GM21528 (cell line): Measurements from ENCODE around the gene GRB10.

Experiments used
- ATAC-seq: cut with Tn5 transposase; IDR thresholded peaks from one replicate; pipeline ENCODE4 v1.9.1; 2021; ENCODE audit warnings: mild to moderate bottlenecking, moderate library complexity; ENCODE audit not compliant: unreplicated experiment, low FRiP score

The GRB10 gene

DNA sequence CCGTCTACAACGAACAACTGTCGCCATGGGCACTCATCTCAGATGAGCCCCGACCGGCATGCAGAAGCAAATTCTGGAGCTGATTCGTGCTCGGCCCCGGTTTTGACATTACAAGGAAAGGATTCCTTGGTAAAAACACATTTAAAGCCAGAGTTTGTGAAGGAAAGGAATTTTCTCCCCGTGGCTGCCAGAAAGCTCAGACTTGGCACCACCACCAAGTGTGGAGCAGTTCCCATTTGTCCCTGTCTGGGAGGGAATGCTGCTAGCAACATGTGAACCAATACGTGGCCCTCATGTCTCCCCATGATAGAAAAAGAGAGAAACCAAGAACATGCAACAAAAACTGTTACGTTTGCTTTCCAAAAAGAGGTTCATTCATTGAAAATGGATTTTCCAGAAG is 162.3 kb downstream of the GRB10 start:
- no peak for ATAC-seq

DNA sequence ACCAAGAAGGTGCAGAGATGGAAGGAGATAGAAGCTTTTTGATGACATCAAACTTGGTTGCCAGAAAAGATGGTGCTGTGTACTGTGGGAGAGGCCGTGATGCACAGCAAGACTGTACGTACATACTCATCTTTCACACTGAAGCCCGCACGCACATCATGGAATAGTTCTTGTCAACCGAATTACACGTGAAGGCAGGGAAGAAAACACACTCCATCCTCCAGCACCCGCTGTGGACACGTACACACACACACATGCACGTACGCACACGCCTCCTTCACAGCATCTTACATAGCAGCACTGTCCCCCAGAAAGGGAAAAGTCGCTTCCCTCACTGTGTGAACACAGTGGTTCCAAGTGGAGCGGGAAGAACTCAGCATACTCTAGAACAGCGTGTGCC is 163.0 kb downstream of the GRB10 start:
- no peak for ATAC-seq

DNA sequence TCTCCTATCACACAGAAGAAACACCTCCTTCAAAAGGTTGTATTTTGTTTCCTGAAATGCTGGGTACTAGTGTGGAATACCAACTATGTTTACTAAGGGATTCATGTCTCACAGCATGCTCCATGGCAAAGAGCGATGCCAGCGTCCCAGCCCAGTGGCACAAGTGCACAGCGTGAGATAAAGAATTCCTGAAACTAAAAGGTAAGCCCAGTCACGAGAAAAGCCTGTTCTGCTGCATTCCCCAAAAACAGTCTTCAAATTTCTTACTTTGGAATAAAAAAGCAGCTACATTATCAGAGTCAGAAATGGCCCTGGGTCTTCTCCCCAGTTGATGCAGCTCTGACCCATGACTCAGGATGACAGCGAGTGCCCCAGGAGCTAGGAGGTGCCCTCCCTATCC is 164.4 kb downstream of the GRB10 start:
- ATAC-seq, result no peak

GRCh38 chr7:50615519-50616080 is 167.1 kb downstream of the GRB10 start:
- ATAC-seq, result no peak

DNA sequence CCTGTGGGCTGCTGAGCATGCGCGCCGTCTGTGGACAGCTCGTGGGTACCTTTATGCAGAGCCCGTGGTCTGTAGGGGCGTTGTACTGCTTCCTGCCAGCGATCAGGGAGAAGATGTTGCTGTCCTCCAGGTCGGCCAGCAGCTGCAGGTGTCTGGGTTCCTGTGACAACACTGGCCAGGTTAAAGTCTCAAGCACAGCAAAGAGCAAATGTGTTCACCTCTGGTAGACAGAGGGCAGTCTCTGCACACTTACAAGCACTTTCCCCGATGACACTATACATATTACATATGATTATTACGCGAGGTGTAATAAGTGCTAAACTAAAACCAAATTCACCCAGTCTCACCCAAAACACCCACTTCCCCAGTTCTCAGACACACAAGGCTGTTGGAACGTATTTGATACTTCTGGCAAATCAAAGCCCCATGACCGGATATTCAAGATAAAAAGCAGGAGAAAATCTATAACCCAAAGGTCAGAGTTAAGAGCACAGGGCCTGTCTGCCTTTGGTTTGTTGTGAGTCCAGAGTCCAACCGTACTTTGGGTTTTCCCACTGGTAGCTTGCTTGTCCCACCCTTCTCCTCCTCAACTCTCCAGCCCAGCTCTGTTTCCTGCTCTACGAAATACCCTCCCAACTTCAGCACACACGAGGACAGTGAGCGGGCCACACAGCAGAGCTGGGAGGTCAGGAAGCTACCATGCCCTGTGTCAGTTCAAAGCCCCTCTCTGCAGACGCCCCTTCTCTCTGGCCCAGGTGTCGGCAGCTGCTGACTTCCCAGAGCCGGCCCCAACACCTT is 167.8 kb downstream of the GRB10 start:
- ATAC-seq, result no peak

- no peak for ATAC-seq
These were observed 169.2 kb downstream of the GRB10 start for GRCh38 chr7:50613473-50613872.

GRCh38 chr7:50612704-50613103 is 170.0 kb downstream of the GRB10 start:
- ATAC-seq, result no peak

GRCh38 chr7:50610521-50611277 is 172.0 kb downstream of the GRB10 start:
- ATAC-seq, result peak; percentile 61

DNA sequence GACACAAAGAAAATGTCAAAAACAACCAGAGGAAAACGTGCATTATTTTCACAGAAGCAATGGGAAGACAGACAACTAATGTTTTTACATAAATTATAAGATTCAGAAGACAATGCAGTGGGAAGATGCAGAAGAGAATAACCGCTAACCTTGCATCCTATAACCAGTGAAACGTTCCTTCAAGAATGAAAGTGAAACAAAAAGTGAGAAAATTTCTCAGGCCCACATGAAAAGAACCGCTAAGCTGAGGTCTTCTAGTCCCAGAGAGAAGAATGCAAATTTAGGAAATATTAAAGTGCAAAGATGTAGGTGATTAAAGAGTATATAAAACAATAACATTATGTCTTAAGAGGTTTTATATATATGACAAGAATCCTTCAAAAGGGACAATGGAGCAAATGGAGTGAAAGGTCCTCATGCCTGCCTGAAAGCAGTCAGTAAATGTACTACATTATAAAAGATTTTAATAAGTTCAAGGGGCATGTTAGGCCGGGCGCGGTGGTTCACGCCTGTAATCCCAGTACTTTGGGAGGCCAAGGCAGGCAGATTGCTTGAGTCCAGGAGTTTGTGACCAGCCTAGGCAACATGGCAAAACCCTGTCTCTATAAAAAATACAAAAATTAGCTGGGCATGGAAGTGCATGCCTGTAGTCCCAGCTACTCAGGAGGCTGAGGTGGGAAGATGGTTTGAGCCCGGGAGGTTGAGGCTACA is 174.3 kb downstream of the GRB10 start:
- ATAC-seq, result no peak

GRCh38 chr7:50607524-50608125 is 175.1 kb downstream of the GRB10 start:
- no peak for ATAC-seq

GRCh38 chr7:50605059-50605458 is 177.6 kb downstream of the GRB10 start:
- ATAC-seq, result no peak

DNA sequence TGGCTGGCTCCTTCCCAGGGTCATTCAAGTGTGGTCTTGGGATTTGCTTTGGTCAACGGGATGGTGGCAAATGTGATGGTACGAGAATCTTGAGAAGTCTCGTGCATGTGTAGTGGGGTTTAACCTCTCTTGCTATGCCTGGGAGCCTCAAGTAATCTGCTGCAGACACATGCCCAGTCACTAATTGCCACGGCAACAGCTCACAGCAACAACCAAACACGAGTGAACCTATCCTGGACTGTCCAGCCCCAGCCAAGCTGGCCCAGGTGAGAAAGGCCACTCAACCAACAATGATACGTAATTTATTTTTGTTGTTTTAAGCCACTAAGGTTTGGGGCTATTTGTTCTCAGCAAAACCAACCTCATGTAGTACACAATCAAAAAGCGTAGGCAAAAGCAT is 179.4 kb downstream of the GRB10 start:
- ATAC-seq, result no peak

GRCh38 chr7:50599385-50599784 is 183.3 kb downstream of the GRB10 start:
- ATAC-seq, result no peak

DNA sequence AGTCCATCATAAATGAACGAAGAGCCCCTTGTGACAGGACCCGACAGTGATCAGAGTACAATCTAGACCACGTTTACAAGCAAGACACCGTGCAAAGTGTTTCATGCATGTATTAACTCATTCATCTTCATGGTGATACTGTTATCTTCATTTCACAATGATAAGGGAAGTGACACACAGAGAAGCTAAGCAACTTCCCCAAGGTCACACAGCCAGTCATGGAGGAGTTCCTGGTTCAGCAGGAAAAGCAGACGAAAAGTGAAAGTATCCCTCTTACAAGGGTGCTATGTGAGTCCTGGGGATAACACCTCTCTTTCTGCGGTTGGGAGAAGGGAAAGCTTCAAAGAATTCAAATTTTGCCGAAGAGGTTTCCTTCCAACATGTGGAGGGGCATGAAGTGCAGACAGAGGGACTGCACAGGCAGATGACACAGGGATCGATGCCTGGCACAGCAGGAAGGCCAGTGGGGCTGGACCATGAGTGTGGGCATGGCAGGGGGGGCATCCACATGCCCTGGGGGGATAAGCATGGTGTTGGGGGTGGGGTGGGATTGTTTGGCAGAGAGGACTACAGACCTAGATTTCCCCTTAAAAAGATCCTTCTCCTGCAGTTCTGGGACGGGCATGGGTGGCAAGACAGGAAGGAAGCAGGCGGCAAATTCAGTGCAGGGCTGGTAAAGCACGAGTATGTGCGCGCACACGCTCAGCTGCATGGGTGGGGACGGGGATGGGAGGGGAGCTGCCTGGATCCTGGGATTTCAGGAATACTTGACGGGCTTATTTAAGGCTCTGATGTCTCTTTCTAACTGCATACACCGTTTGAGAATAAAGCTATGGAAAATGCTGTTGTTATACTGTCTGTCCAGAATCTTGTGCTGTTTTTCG is 184.0 kb downstream of the GRB10 start:
- no peak for ATAC-seq

GRCh38 chr7:50596484-50596883 is 186.2 kb downstream of the GRB10 start:
- ATAC-seq, result no peak

DNA sequence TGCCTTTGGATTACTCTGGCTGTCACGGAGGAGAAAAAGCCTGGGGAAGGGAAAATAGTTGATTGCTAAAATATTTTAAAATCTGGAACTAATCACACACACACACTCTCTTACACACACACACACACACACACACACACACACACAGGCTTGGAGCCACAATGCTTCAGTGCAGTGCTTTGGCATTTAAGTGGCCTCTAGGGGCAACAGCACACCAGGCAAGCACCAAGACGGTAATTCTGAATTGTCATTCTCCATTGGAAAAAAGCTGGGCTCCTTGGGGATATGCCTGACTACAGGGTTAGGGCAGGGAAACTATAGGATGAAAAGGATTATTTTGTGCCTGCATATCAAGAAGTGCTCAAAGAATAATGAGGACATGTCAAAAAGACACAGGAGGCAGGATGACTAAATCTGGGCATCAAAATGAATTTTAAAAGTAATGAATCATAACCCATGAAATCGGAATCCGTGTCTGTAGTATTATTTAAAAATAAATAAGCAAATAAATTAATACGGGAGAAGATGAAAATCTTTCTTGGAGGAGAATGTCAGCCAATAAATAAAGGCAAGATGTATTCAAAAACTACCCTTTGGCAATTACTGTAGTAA is 187.1 kb downstream of the GRB10 start:
- ATAC-seq, result peak; percentile 28

GRCh38 chr7:50594734-50595485 is 187.8 kb downstream of the GRB10 start:
- ATAC-seq, result peak; percentile 59

DNA sequence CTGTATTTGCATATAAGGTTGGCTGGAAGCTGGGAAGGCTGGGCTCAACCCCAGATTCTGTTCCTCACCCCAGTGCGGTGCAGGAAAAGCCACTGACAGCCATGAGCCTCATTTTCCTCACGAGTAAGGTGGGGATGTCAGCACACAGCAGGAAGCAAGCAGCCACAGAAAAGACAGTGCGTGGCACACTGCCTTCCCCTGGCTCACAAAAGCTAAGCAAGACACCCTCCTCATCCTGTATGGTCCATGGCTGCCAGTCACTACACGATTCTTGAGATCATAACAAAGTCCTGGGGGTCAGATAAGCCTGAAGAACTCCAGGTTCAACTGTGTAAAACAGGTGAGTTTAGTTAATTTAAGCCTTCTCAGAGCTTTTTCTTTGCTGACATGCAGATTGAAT is 188.6 kb downstream of the GRB10 start:
- no peak for ATAC-seq

- no peak for ATAC-seq
These were observed 189.8 kb downstream of the GRB10 start for GRCh38 chr7:50592940-50593339.
